Bronchial epithelial cell (primary cell): ENCODE measurements around the gene CNTN1. TPM values are rescaled to one million over a fixed set of nuclear protein-coding genes. Genes with fewer than 3 reads are reported as not detected.

Experiments used
- DNase-seq: peaks from one replicate; pipeline ENCODE4 v3.0.0-alpha.2; 2010; ENCODE audit warnings: low read depth
- FAIRE-seq: peaks from 2 replicates; lab custom pipeline; 2011; peaks lifted over from hg19 to GRCh38; lab: Jason Lieb, UNC
- H3K27me3 ChIP-seq: 2 replicates; pipeline ENCODE4 v1.5.1; 2011; ENCODE audit warnings: low read length; ENCODE audit not compliant: control insufficient read depth, insufficient read depth
- H3K36me3 ChIP-seq: 2 replicates; pipeline ENCODE4 v1.5.1; 2011; ENCODE audit warnings: low read length; ENCODE audit not compliant: control insufficient read depth, insufficient read depth
- H3K4me3 ChIP-seq: 2 replicates; pipeline ENCODE4 v1.5.1; 2011; ENCODE audit warnings: mild to moderate bottlenecking, low read depth, low read length, control low read depth
- CTCF ChIP-seq: IDR thresholded peaks from 2 replicates; pipeline ENCODE4 v1.5.1; 2011; ENCODE audit warnings: mild to moderate bottlenecking, moderate library complexity, low read length, control low read depth, inconsistent platforms; ENCODE audit not compliant: insufficient read depth, severe bottlenecking
- total RNA-seq: library from RNA; depleted of rRNA; stranded (reverse); fragments of >200 nt; gene quantifications from 2 replicates; pipeline ENCODE4 v1.2.1, GENCODE V29; 2014

Gene CNTN1
- total RNA-seq, 1 donor from 2014 or later = 2.4 TPM

GRCh38 chr12:40988355-40988754 is 296.1 kb downstream of the CNTN1 start:
- DNase-seq (no peak), FAIRE-seq (no peak)
- Histone ChIP-seq H3K27me3 (no peaks in the 10 kb centered on the region), H3K36me3 (no peaks in the 10 kb centered on the region), H3K4me3 (no peak overlapping the region)
- no peak for TF ChIP-seq CTCF

- FAIRE-seq = no peak
- DNase-seq = no peak
- TF ChIP-seq CTCF = no peak
- Histone ChIP-seq H3K27me3 (no peaks in the 10 kb centered on the region), H3K4me3 (no peak overlapping the region), H3K36me3 (no peaks in the 10 kb centered on the region)
These were observed 296.6 kb downstream of the CNTN1 start for GRCh38 chr12:40988824-40989223.

GRCh38 chr12:40989785-40990184 is 297.5 kb downstream of the CNTN1 start:
- FAIRE-seq (no peak), DNase-seq (no peak)
- no peaks in the 10 kb centered on the region for H3K36me3 ChIP-seq
- H3K27me3 ChIP-seq = no peaks in the 10 kb centered on the region
- no peak for TF ChIP-seq CTCF
- H3K4me3 ChIP-seq = no peak overlapping the region

GRCh38 chr12:40992158-40992557 is 299.9 kb downstream of the CNTN1 start:
- Histone ChIP-seq H3K36me3 (no peaks in the 10 kb centered on the region), H3K4me3 (no peak overlapping the region), H3K27me3 (no peaks in the 10 kb centered on the region)
- FAIRE-seq (no peak), DNase-seq (no peak)
- TF ChIP-seq CTCF = no peak

GRCh38 chr12:40992674-40993073 is 300.4 kb downstream of the CNTN1 start:
- Histone ChIP-seq H3K4me3 (no peak overlapping the region), H3K36me3 (no peaks in the 10 kb centered on the region), H3K27me3 (no peaks in the 10 kb centered on the region)
- no peak for FAIRE-seq
- TF ChIP-seq CTCF = no peak
- peak; percentile 56 for DNase-seq

- no peak for FAIRE-seq
- Histone ChIP-seq H3K4me3 (no peak overlapping the region), H3K36me3 (no peaks in the 10 kb centered on the region), H3K27me3 (no peaks in the 10 kb centered on the region)
- TF ChIP-seq CTCF = no peak
- DNase-seq = peak; percentile 53
These were observed 300.9 kb downstream of the CNTN1 start for GRCh38 chr12:40993158-40993557.
